GM18873 (cell line): Measurements from ENCODE around the gene MYO16.
"Not testable (repeated sequence)": the region's sequence is repeated elsewhere in the genome, so short reads cannot be mapped to it uniquely, and the experiment has no call there.

Source experiments
- ATAC-seq: cut with Tn5 transposase; IDR thresholded peaks from one replicate; pipeline ENCODE4 v1.9.1; 2021; ENCODE audit warnings: mild to moderate bottlenecking, moderate library complexity, moderate number of reproducible peaks; ENCODE audit not compliant: unreplicated experiment, low FRiP score

The MYO16 gene

GRCh38 chr13:108733022-108733560 is 103.7 kb downstream of the MYO16 start:
- ATAC-seq = no peak

GRCh38 chr13:108734676-108735075 is 105.3 kb downstream of the MYO16 start:
- ATAC-seq = no peak

- ATAC-seq = no peak
Observed at GRCh38 chr13:108741930-108742329, 112.5 kb downstream of the MYO16 start.

GRCh38 chr13:108742701-108743451 is 113.5 kb downstream of the MYO16 start:
- ATAC-seq = no peak

GRCh38 chr13:108743522-108743921 is 114.1 kb downstream of the MYO16 start:
- ATAC-seq = no peak

GRCh38 chr13:108747843-108748242 is 118.4 kb downstream of the MYO16 start:
- no peak for ATAC-seq

GRCh38 chr13:108752276-108752675 is 122.9 kb downstream of the MYO16 start:
- ATAC-seq = no peak

GRCh38 chr13:108755083-108755482 is 125.7 kb downstream of the MYO16 start:
- no peak for ATAC-seq

GRCh38 chr13:108760129-108760528 is 130.7 kb downstream of the MYO16 start:
- ATAC-seq = no peak

GRCh38 chr13:108760541-108760940 is 131.1 kb downstream of the MYO16 start:
- ATAC-seq = no peak

- no peak for ATAC-seq
Observed at GRCh38 chr13:108768035-108768434, 138.6 kb downstream of the MYO16 start.

GRCh38 chr13:108769213-108770070 is 140.0 kb downstream of the MYO16 start:
- ATAC-seq = no peak

GRCh38 chr13:108775597-108775996 is 146.2 kb downstream of the MYO16 start:
- no peak for ATAC-seq

GRCh38 chr13:108776650-108777049 is 147.2 kb downstream of the MYO16 start:
- no peak for ATAC-seq

- ATAC-seq = no peak
Observed at GRCh38 chr13:108777421-108778420, 148.3 kb downstream of the MYO16 start.

- no peak for ATAC-seq
Observed at GRCh38 chr13:108779308-108779707, 149.9 kb downstream of the MYO16 start.

GRCh38 chr13:108780706-108781105 is 151.3 kb downstream of the MYO16 start:
- no peak for ATAC-seq

GRCh38 chr13:108781312-108781711 is 151.9 kb downstream of the MYO16 start:
- ATAC-seq = no peak

- ATAC-seq = not testable (repeated sequence)
Observed at GRCh38 chr13:108782480-108782879, 153.1 kb downstream of the MYO16 start.

GRCh38 chr13:108785844-108786243 is 156.4 kb downstream of the MYO16 start:
- ATAC-seq = no peak
